Right cardiac atrium (tissue), 5 donors: Measurements from ENCODE around the gene KLHDC9. TPM values are rescaled to one million over a fixed set of nuclear protein-coding genes. Genes with fewer than 3 reads are reported as not detected.
A peak's percentile ranks its signal among the peaks of the same experiment; 100 is the strongest.

Experiments used
- ATAC-seq, 2 donors: fragments of 200-7000 bp; cut with Tn5 transposase; one replicate each; pipeline versions ENCODE4 v1.8.0 to v1.9.1; 2020; ENCODE audit warnings: moderate library complexity in 2 of 2, mild to moderate bottlenecking in 1 of 2
- DNase-seq, 3 donors: peaks; one replicate each; pipeline ENCODE4 v3.0.0-alpha.2; 2020
- H3K27ac ChIP-seq: one replicate; pipeline ENCODE4 v1.5.1; 2013; ENCODE audit warnings: mild to moderate bottlenecking, low read length, control low read depth, moderate library complexity
- H3K27me3 ChIP-seq: one replicate; pipeline ENCODE4 v1.6.1; 2013; ENCODE audit not compliant: control insufficient read depth, insufficient read depth
- H3K4me1 ChIP-seq: one replicate; pipeline ENCODE4 v1.6.1; 2013; ENCODE audit warnings: low read length; ENCODE audit not compliant: control insufficient read depth, insufficient read depth
- H3K4me3 ChIP-seq: one replicate; pipeline ENCODE4 v1.5.1; 2013; ENCODE audit warnings: low read length, control low read depth
- H3K9me3 ChIP-seq: one replicate; pipeline ENCODE4 v1.6.1; 2013; ENCODE audit warnings: low read length; ENCODE audit not compliant: control insufficient read depth
- WGBS: extraction: QIAGEN DNeasy Blood & Tissue Kit; methylation state at CpG from one replicate; pipeline ENCODE4 v1.1.7; 2013; 5-methylcytosine and 5-hydroxymethylcytosine counted together
- intact Hi-C, 4 donors: fragments of 100-400 bp; cut with DNase I; formaldehyde crosslinking; loops; one replicate each; pipeline versions ENCODE4 v1.11.0 to v1.14.0; 2022 to 2023
- polyA plus RNA-seq: library from polyadenylated mRNA; stranded (reverse); fragments of 200-250 nt; gene quantifications from one replicate; pipeline ENCODE4 v1.2.3, GENCODE V29; 2013
- total RNA-seq, 4 donors: library from RNA; stranded (reverse); fragmentation: NEBNext Ultra II Directional; extraction: Animal tissue kit (Norgen Biotek cat#: 25700); gene quantifications; one replicate each; pipeline ENCODE4 v1.2.1, GENCODE V29; 2021
- donor health status: healthy with polysubstance abuse.
- donor health status: DM: no; HTN: yes; CAD: no.
- donor health status: DM: no; HTN: no; CAD: no.
- donor health status: DM: no; HTN: yes; CAD: no; lungs with severe emphysema.
- donor health status: DM: yes; HTN: yes; CAD: no.

Gene KLHDC9
- total and polyA plus RNA-seq, 5 donors, result 3.4 to 5.4 (median 5.1) TPM

DNA sequence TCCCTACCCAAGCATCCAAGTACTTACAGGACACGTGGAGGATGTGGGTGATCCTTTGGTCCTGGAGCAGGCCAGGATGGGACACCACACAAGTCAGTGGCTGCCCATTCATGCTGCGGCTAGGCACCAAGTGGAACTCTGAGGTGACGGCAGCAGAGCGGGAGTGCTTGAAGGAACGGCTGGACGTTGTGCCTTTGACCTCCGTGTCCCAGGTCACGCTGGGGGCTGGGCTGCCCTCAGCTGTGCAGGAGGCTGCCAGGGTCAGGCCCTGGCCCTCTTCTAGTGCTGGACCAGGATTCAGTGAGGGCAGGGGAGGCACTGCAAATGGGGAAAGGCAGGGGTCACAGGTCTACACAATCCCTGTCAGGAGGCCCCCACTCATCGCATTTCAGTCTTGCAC lies 20.7 kb upstream of the KLHDC9 start:
- ATAC-seq, result no peak
- no peak overlapping the region for H3K4me3 ChIP-seq
- no peaks in the 10 kb centered on the region for H3K4me1 ChIP-seq
- intact Hi-C loops, result loop anchor here in 1 of 4 donors (10.0 kb wide), 1 partner anchor 57 kb away; the partner anchor contains the start of gene DEDD
- H3K27ac ChIP-seq, result no peak overlapping the region
- H3K27me3 ChIP-seq, result no peaks in the 10 kb centered on the region
- DNase-seq, result no peak
- no peaks in the 10 kb centered on the region for H3K9me3 ChIP-seq
- WGBS, result 70% methylated on average over 9 of the region's 9 CpGs

DNA sequence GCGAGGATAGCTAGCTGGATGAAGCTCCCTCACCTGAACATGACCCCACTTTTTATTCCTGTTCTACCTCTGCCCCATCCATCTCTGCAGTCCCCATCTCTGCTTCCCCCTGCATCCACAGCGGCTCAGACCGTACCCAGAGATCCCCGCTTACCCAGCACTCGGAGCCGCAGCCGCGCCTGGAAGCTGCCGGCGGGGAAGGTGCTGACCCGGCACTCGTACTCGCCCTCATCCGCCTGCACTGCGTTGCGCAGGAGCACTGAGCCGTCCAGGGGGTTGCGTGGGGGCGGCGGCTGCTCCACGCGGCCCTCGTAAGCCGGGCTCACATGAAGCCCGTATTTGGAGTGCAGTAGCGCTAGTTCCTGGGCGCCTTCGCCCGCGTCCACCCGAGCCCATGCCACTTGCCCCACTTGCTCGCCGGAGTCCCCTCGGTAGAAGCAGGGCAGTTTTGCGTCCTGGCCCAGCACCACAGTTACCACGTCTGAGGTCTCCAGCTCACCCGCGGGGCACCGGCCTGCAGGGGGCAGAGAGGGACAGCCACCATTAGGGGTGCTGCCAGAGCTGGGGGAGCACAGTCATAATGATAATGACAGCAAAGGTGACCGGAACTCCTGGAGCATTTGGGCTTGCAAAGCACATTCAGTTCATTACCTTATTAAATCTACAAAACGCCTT lies 18.6 kb upstream of the KLHDC9 start:
- H3K27ac ChIP-seq, result no peak overlapping the region
- DNase-seq, result no peak
- H3K4me1 ChIP-seq, result no peaks in the 10 kb centered on the region
- ATAC-seq, result no peak
- 45% methylated on average over 41 of the region's 41 CpGs for WGBS
- H3K27me3 ChIP-seq, result no peaks in the 10 kb centered on the region
- no peaks in the 10 kb centered on the region for H3K9me3 ChIP-seq
- intact Hi-C loops, result loop anchor here in 1 of 4 donors (10.0 kb wide), 1 partner anchor 55 kb away; the partner anchor contains the start of gene DEDD
- no peak overlapping the region for H3K4me3 ChIP-seq

DNA sequence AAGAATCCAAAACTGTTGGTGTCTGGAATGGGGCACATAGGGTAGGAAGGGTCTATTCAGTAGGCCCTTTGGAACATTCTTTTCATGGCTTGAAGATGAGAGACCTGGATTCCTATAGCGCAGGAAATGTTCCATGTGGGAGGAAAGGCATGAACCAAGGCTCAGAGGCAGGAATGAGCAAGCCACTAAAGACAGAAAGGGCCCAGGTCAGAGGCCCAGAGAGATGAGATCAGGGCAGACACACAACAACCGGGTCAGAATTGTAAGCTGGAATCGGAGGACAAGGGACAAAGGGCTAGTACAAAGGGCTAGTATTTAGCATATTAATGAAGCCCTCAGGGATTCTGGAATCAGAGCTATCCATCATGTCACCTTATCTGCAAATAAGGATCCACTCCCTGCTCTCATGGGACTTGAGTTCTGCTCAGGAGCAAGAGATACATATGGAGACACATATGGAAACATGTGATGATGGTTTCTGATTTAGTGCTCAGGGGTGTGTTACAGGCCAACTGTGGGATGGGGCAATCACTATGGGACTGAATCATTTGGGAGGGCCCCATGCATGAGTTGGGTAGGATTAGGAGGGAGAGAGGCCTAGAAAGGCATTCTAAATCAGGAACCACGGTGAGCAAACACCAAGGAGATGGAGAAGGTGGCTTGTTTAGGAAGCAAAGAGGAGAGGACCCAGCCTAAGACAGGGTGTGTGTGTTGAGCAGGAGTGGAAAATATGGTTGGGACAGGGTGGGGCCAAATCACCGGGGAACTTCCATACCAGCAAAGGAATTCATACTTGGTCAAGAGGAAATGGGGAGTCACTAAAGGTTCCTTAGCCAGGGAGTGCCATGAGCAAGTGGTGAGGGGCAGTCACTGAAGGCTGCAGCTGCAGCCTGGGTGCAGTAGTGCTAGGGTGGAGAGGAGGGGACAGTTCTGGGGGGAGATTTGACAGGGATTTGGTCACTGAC lies 17.4 kb upstream of the KLHDC9 start:
- Histone ChIP-seq H3K27me3 (no peaks in the 10 kb centered on the region), H3K9me3 (no peaks in the 10 kb centered on the region), H3K27ac (no peak overlapping the region), H3K4me3 (no peak overlapping the region), H3K4me1 (no peaks in the 10 kb centered on the region)
- ATAC-seq, result peak in 1 of 2 donors; percentile 10
- DNase-seq, result no peak
- intact Hi-C loops, result no loop called here
- 80% methylated on average over 5 of the region's 5 CpGs for whole genome bisulfite sequencing

DNA sequence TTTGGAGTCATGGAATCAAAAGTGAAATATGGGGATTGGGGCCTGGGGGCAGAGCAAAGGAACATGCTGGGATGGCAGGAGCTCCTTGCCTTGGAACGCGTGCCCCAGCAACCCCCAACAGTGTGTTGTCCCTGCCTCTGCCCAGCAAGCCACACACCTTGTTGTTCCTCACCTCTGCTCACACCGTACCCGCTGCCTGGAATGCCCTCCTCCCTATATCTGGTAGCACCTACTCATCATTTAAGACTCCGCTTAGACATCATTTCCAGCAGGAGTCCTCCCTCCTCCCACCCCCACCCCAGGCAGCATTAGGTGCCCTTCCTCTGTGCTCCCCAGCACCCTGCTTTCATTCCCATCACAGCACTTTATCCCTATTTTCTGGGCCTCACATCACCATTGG lies 16.6 kb upstream of the KLHDC9 start:
- H3K27me3 ChIP-seq, result no peaks in the 10 kb centered on the region
- ATAC-seq, result no peak

DNA sequence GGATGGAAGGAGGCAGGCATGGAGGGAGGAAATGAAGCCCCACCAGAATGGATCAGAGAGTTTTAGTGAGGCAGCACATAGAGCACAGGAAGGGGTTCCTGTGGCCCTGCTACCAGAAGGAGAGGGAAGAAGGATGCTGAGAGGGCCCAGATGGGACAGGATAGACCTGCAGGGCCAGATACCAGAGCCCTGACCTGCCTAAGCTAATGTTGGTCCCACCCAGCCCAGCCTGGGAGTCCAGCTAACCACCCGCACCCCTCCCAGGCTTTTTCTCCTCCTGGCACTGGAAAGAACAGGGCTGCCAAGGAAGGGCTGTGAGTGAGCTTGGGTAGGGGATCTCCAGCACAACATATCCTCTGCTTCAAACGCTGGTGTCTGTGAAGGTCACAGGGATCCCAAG lies 15.7 kb upstream of the KLHDC9 start:
- intact Hi-C loops, result no loop called here
- ATAC-seq (no peak), DNase-seq (no peak)
- Histone ChIP-seq H3K4me3 (no peak overlapping the region), H3K27ac (no peak overlapping the region), H3K9me3 (no peaks in the 10 kb centered on the region), H3K27me3 (no peaks in the 10 kb centered on the region), H3K4me1 (no peaks in the 10 kb centered on the region)
- WGBS, result 79% methylated on average over 2 of the region's 2 CpGs

More for the DNA sequence above, 16.6 kb upstream of the KLHDC9 start:
- 76% methylated on average over 5 of the region's 5 CpGs for WGBS
- H3K27ac ChIP-seq, result no peak overlapping the region
- DNase-seq, result no peak
- intact Hi-C loops, result no loop called here
- no peaks in the 10 kb centered on the region for H3K9me3 ChIP-seq
- no peak overlapping the region for H3K4me3 ChIP-seq
- H3K4me1 ChIP-seq, result no peaks in the 10 kb centered on the region

DNA sequence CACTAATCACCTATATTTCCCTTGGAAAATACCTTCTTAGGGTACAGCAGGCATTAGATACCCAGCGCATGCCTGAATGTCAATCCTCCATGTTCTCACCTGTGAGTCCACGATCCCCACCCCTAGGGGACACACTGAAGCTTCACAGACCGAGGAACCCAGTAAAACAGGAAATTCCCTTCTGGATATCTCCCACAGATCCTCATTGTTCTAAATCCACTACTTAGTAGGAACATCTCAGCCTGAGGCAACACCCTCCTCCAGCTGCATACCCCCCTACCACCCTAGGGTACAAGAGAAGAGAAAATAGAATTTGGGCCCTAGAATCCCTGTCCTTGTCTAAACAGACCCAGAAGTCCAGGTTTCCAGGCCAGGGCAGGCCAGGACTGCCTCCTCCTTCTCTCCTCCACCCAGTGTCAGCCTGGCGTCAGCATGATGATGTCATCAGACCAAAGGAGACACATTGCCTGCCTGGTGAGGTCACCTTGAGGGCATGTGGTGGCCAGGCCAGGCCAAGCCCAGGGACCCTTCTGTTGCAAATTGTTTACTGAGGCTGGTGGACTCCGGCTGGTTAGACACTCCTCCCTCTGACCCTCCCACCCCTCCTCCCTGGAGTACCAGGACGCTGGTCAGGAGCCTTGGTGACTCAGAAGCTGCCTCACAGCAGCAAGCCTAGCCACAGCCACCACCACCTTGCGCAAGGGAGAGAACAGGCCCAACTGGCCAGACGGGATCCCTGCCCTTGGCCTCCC lies 15.0 kb upstream of the KLHDC9 start:
- WGBS, result 58% methylated on average over 8 of the region's 8 CpGs
- H3K27ac ChIP-seq, result no peak overlapping the region

DNA sequence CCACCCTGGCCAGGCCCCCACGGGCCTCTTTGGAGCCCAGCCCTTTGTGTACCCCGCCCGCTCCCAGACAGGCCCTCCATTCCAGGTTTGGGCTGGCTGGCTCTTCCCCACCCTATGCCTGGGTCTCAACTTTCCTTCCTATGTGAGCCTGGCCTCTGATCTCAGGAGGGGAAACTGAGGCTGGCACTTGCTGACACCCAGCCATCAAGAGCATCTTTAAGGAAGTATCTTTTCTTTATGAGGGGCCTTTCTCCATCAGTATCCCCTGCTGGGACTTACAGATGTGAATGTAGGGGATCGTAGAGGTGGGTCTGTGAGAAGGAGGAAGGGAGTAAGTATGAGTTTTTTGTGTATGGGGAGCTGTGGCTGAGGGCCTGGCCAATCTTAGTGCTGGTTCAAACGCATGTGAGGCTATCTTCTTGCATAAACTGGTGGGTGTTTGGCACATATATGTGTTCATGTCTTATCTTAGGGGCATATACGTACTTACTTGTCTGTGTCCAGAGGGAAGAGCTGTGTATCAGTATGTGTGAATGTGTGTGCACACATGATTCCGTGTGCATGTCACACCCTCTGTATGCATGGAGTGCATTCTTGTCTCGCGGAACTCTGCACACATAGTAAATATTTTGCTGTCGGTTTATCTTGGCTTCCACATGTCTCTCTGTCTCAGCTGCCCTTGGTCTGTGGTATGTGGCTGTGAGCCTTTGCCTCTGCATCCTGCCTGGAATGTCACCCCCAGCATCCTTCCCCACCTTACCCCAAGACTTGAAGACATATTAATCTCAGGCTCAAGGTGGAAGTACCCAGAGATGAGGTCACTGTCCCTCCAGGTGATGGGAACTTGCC lies 14.2 kb upstream of the KLHDC9 start:
- H3K9me3 ChIP-seq, result no peaks in the 10 kb centered on the region
- DNase-seq (no peak), ATAC-seq (no peak)
- H3K4me3 ChIP-seq, result no peak overlapping the region
- intact Hi-C loops, result no loop called here
- no peaks in the 10 kb centered on the region for H3K4me1 ChIP-seq
- 68% methylated on average over 10 of the region's 10 CpGs for WGBS
- no peak overlapping the region for H3K27ac ChIP-seq
- no peaks in the 10 kb centered on the region for H3K27me3 ChIP-seq

More for the DNA sequence above, 15.0 kb upstream of the KLHDC9 start:
- intact Hi-C loops, result no loop called here
- peak; percentile 90 to 94 for ATAC-seq
- H3K9me3 ChIP-seq, result no peaks in the 10 kb centered on the region
- peak; percentile 87 to 90 (median 89) for DNase-seq
- H3K27me3 ChIP-seq, result no peaks in the 10 kb centered on the region
- H3K4me3 ChIP-seq, result no peak overlapping the region
- H3K4me1 ChIP-seq, result no peaks in the 10 kb centered on the region

DNA sequence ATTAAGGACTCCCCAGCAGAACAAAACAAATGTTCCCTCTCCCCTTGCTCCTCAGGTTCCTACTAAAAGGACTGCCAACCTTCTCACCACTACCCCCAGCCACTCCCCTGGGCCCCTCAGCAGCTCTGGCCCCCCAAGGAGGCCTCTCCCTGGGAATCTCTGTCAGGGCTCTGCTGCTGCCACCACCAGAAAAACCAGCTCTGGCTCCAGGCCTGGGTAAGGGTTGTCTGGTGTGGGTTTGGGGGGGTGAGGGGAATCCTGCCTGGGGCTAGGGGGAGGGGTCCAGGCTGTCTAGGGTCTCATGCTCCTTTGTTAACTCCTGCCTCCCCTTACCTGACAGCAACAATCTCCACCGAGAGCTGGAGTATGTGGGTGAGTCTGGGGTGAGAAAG lies 13.6 kb upstream of the KLHDC9 start:
- WGBS, result 100% methylated on average over 1 of the region's 1 CpG
- intact Hi-C loops, result no loop called here
- Histone ChIP-seq H3K4me1 (no peaks in the 10 kb centered on the region), H3K27ac (no peak overlapping the region), H3K27me3 (no peaks in the 10 kb centered on the region), H3K4me3 (no peak overlapping the region), H3K9me3 (no peaks in the 10 kb centered on the region)
- ATAC-seq, result no peak
- DNase-seq, result no peak

DNA sequence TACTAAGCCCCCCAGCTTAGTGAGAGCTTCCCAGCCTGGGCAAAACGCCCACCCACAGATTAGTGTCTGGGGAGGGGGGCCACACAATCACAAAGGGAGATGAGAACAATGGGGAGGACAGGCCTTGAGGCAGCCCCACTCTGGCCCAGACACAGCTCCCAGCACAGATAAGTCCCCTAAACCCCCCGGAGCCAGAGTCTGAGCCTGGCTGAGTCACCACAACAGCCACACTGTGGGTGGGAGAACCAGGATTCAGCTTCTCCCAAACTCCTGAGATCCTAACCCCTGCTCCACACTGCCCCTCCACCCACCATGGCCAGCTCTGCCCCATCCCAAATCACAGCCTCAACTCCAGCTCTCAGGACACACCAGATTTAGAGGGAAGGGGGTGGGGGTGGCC lies 13.0 kb upstream of the KLHDC9 start:
- 62% methylated on average over 2 of the region's 2 CpGs for WGBS
- intact Hi-C loops, result no loop called here
- H3K27ac ChIP-seq, result no peak overlapping the region
- no peaks in the 10 kb centered on the region for H3K9me3 ChIP-seq
- DNase-seq, result no peak
- no peaks in the 10 kb centered on the region for H3K4me1 ChIP-seq
- H3K4me3 ChIP-seq, result no peak overlapping the region
- no peaks in the 10 kb centered on the region for H3K27me3 ChIP-seq
- no peak for ATAC-seq

DNA sequence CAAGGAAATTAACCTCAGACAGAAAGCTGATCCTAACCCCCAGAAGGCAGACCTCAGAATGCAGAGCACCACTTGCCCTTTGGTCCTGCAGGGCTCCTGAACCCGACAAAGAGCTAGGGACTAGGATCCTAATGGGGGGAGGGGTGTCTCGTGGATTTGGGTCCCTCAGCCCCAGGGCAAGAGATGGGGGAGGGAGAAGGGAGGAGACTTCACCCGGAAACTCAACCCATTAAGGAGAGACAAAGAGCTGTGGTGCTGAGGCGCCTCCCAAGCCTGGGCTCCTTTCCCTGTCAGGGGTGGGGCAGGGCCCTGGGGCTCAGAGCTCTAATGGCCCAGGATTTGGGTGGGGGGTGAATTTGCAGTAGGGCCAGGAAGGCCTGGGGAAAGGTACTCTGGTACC lies 11.7 kb upstream of the KLHDC9 start:
- Histone ChIP-seq H3K4me3 (no peak overlapping the region), H3K27ac (no peak overlapping the region), H3K4me1 (no peaks in the 10 kb centered on the region), H3K27me3 (no peaks in the 10 kb centered on the region), H3K9me3 (no peaks in the 10 kb centered on the region)
- intact Hi-C loops, result no loop called here
- ATAC-seq, result no peak
- 67% methylated on average over 4 of the region's 4 CpGs for WGBS
- no peak for DNase-seq
